ENCODE data around the gene C15orf40. TPM values are rescaled to one million over a fixed set of nuclear protein-coding genes. Genes with fewer than 3 reads are reported as not detected.

Gene C15orf40
- total RNA-seq, 3 donors from 2014 or later: 21.4 to 24.6 (median 23.0) TPM

GRCh38 chr15:82999905-83000671 is 11.4 kb downstream of the C15orf40 start:
- DNase-seq: peak in 1 of 3 donors; percentile 14
- Histone ChIP-seq H3K4me3 (no peak overlapping the region), H3K36me3 (ENCODE audit: low read depth) (no peaks in the 10 kb centered on the region), H3K4me1 (ENCODE audit: low read depth) (peaks cover 4% of the 10 kb centered on the region), H3K9me3 (no peaks in the 10 kb centered on the region)
- ATAC-seq: peak; percentile 83
- intact Hi-C loops (cut with DNase I, micrococcal nuclease): loop anchor here in 1 of 2 donors (10.0 kb wide), 1 partner anchor 145 kb away; no protein-coding TSS in a partner anchor
- TF ChIP-seq CTCF (IDR thresholded peaks at IDR 0.05): no peak

- no peak for TF ChIP-seq CTCF (IDR thresholded peaks at IDR 0.05)
- no peak for DNase-seq
- Histone ChIP-seq H3K9me3 (no peaks in the 10 kb centered on the region), H3K4me3 (no peak overlapping the region), H3K4me1 (ENCODE audit: low read depth) (peaks cover 4% of the 10 kb centered on the region), H3K36me3 (ENCODE audit: low read depth) (no peaks in the 10 kb centered on the region)
- intact Hi-C loops (cut with DNase I, micrococcal nuclease): no loop called here
- ATAC-seq: no peak
Observed at GRCh38 chr15:82999426-82999825, 12.0 kb downstream of the C15orf40 start.

GRCh38 chr15:82995938-82996337 is 15.5 kb downstream of the C15orf40 start:
- TF ChIP-seq CTCF (IDR thresholded peaks at IDR 0.05): no peak
- intact Hi-C loops (cut with DNase I, micrococcal nuclease): no loop called here
- H3K9me3 ChIP-seq: no peaks in the 10 kb centered on the region
- ATAC-seq (no peak), DNase-seq (no peak)
- peaks cover 4% of the 10 kb centered on the region for H3K4me1 ChIP-seq (ENCODE audit: low read depth)
- H3K36me3 ChIP-seq (ENCODE audit: low read depth): no peaks in the 10 kb centered on the region
- no peak overlapping the region for H3K4me3 ChIP-seq

- no peak for ATAC-seq
- TF ChIP-seq CTCF (IDR thresholded peaks at IDR 0.05): no peak
- intact Hi-C loops (cut with DNase I, micrococcal nuclease): no loop called here
- no peak for DNase-seq
- no peaks in the 10 kb centered on the region for H3K9me3 ChIP-seq
- H3K4me3 ChIP-seq: no peak overlapping the region
- H3K36me3 ChIP-seq (ENCODE audit: low read depth): no peaks in the 10 kb centered on the region
- peaks cover 3% of the 10 kb centered on the region for H3K4me1 ChIP-seq (ENCODE audit: low read depth)
Observed at GRCh38 chr15:82995076-82995475, 16.4 kb downstream of the C15orf40 start.

GRCh38 chr15:82993144-82993543 is 18.3 kb downstream of the C15orf40 start:
- H3K9me3 ChIP-seq: no peaks in the 10 kb centered on the region
- no peak for TF ChIP-seq CTCF (IDR thresholded peaks at IDR 0.05)
- no peak for DNase-seq
- ATAC-seq: no peak
- intact Hi-C loops (cut with DNase I, micrococcal nuclease): no loop called here
- no peak overlapping the region for H3K4me3 ChIP-seq
- H3K36me3 ChIP-seq (ENCODE audit: low read depth): no peaks in the 10 kb centered on the region
- no peaks in the 10 kb centered on the region for H3K4me1 ChIP-seq (ENCODE audit: low read depth)
